Type B pancreatic cell (in vitro differentiated cells): ENCODE results near the gene OR4E2. TPM values are rescaled to one million over a fixed set of nuclear protein-coding genes. Genes with fewer than 3 reads are reported as not detected.

Experiments used
- DNase-seq: peaks from one replicate; pipeline ENCODE4 v3.0.0; 2021; ENCODE audit warnings: mixed read lengths; ENCODE audit not compliant: unreplicated experiment; ENCODE audit errors: extremely low spot score
- H3K27ac Mint-ChIP-seq: 2 replicates; pipeline ENCODE4 v1.8.0; 2021; ENCODE audit warnings: mild to moderate bottlenecking, mixed read lengths
- H3K27me3 Mint-ChIP-seq: 2 replicates; pipeline ENCODE4 v1.8.0; 2021; ENCODE audit warnings: mixed read lengths
- H3K36me3 Mint-ChIP-seq: 2 replicates; pipeline ENCODE4 v1.8.0; 2021; ENCODE audit warnings: mixed read lengths
- H3K4me1 Mint-ChIP-seq: one replicate; pipeline ENCODE4 v1.8.0; 2021; ENCODE audit warnings: mixed read lengths; ENCODE audit not compliant: unreplicated experiment
- H3K4me3 Mint-ChIP-seq: 2 replicates; pipeline ENCODE4 v1.8.0; 2021; ENCODE audit warnings: mild to moderate bottlenecking, mixed read lengths
- H3K9me3 Mint-ChIP-seq: 2 replicates; pipeline ENCODE4 v1.8.0; 2021; ENCODE audit warnings: mixed read lengths
- CTCF ChIP-seq: fragments of 200-600 bp; sonication (generic); conservative IDR thresholded peaks from 2 replicates; pipeline ENCODE4 v1.5.0; 2021; ENCODE audit warnings: antibody characterized with exemption, mild to moderate bottlenecking
- total RNA-seq: library from RNA; stranded (reverse); gene quantifications from 2 replicates; pipeline ENCODE4 v1.2.1, GENCODE V29; 2021; ENCODE audit warnings: low replicate concordance

Gene OR4E2
- total RNA-seq, 1 donor from 2014 or later, result not detected

- Mint-ChIP-seq H3K36me3 (no peaks in the 10 kb centered on the region), H3K9me3 (no peaks in the 10 kb centered on the region), H3K27me3 (peaks cover 4% of the 10 kb centered on the region), H3K27ac (no peak overlapping the region), H3K4me3 (no peak overlapping the region), H3K4me1 (no peaks in the 10 kb centered on the region)
- no peak for TF ChIP-seq CTCF
- no peak for DNase-seq
Measured at GRCh38 chr14:21712036-21712435, 58.4 kb downstream of the OR4E2 start.

GRCh38 chr14:21714318-21714929, 60.8 kb downstream of the OR4E2 start:
- H3K27me3 Mint-ChIP-seq, result peaks cover 8% of the 10 kb centered on the region
- no peak for DNase-seq
- no peaks in the 10 kb centered on the region for H3K36me3 Mint-ChIP-seq
- no peaks in the 10 kb centered on the region for H3K9me3 Mint-ChIP-seq
- H3K27ac Mint-ChIP-seq, result no peak overlapping the region
- H3K4me1 Mint-ChIP-seq, result no peaks in the 10 kb centered on the region
- TF ChIP-seq CTCF, result no peak
- H3K4me3 Mint-ChIP-seq, result no peak overlapping the region

Other genes with a start within 250 kb of the OR4E2 start
- gene CHD8, start 197.7 kb upstream of the OR4E2 start, total RNA-seq, result 90.4 and 112 TPM in 2 replicates
- gene RAB2B, start 176.9 kb upstream of the OR4E2 start, total RNA-seq, result 20.7 and 29.4 TPM in 2 replicates
- gene TOX4, start 176.6 kb upstream of the OR4E2 start, total RNA-seq, result 73.8 and 75.4 TPM in 2 replicates
- 50.2 and 68.6 TPM in 2 replicates for gene METTL3, start 142.5 kb upstream of the OR4E2 start, total RNA-seq
- 16.2 and 75.8 TPM in 2 replicates for gene SALL2, start 127.5 kb upstream of the OR4E2 start, total RNA-seq
- not detected in 2 replicates for gene OR10G3, start 73.8 kb upstream of the OR4E2 start, total RNA-seq
- gene OR10G2, start 18.9 kb upstream of the OR4E2 start, total RNA-seq, result not detected in 2 replicates
- gene OR4E1, start 20.0 kb downstream of the OR4E2 start, total RNA-seq, result not detected in 2 replicates